GM12864 (cell line): ENCODE measurements around the gene IGDCC3.

ENCODE experiments used
- DNase-seq: peaks from one replicate; pipeline ENCODE4 v3.0.0-alpha.2; 2011; ENCODE audit warnings: low read depth
- H3K4me3 ChIP-seq: 2 replicates; pipeline ENCODE4 v1.5.1; 2011; ENCODE audit warnings: mild to moderate bottlenecking, low read depth, low read length, control low read depth
- TF ChIP-seq, protein P1 (sequence below): IDR thresholded peaks from 2 replicates; pipeline ENCODE4 v1.5.1; 2011; ENCODE audit warnings: low read depth, mild to moderate bottlenecking, moderate library complexity, low read length, control low read depth, inconsistent platforms; ENCODE audit errors: missing control alignments

The IGDCC3 gene

DNA sequence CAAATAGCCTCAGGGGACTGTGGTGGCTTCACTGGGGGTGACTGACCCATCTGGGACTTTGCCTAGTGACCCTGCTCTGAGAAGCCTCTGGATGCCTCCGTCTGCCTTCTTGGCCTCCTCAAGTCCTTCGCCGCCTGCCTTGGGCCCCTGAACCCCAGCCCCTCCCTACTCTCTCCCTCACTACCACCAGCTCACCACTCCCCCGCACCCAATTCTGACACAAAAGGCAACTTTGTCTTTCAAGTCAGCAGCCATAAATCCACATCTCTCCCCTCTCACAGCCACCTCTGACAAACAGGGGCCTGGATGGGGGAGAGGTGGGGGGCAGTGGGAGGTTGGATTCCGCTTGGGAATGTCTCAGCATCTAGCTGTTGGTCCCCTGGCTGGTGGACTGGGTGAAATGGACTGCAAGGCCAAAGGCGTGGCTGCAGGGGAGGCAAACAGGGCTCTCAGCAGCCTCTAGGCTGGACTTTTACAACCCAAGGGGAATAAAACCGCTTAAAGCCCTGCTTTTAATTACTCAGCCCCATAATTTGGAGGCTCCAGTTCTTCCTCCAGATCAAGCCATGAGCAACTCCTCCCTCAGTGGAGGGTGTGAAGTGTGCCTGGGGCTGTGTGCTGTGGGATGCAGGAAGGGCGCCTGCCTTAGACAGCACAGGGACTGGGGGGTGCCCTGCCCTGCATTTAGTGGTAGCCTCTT is 33.4 kb downstream of the IGDCC3 start:
- TF ChIP-seq, protein P1, sequence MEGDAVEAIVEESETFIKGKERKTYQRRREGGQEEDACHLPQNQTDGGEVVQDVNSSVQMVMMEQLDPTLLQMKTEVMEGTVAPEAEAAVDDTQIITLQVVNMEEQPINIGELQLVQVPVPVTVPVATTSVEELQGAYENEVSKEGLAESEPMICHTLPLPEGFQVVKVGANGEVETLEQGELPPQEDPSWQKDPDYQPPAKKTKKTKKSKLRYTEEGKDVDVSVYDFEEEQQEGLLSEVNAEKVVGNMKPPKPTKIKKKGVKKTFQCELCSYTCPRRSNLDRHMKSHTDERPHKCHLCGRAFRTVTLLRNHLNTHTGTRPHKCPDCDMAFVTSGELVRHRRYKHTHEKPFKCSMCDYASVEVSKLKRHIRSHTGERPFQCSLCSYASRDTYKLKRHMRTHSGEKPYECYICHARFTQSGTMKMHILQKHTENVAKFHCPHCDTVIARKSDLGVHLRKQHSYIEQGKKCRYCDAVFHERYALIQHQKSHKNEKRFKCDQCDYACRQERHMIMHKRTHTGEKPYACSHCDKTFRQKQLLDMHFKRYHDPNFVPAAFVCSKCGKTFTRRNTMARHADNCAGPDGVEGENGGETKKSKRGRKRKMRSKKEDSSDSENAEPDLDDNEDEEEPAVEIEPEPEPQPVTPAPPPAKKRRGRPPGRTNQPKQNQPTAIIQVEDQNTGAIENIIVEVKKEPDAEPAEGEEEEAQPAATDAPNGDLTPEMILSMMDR, result no peak
- H3K4me3 ChIP-seq, result no peak overlapping the region
- no peak for DNase-seq

GRCh38 chr15:65343374-65343981 is 34.3 kb downstream of the IGDCC3 start:
- TF ChIP-seq, protein P1, result no peak
- no peak for DNase-seq
- H3K4me3 ChIP-seq, result no peak overlapping the region

GRCh38 chr15:65342493-65342892 is 35.3 kb downstream of the IGDCC3 start:
- TF ChIP-seq, protein P1, result no peak
- H3K4me3 ChIP-seq, result no peak overlapping the region
- DNase-seq, result no peak

- H3K4me3 ChIP-seq, result no peak overlapping the region
- TF ChIP-seq, protein P1, result no peak
- DNase-seq, result no peak
Observed at GRCh38 chr15:65339920-65340319, 37.9 kb downstream of the IGDCC3 start.

GRCh38 chr15:65339416-65339815 is 38.4 kb downstream of the IGDCC3 start:
- no peak for DNase-seq
- TF ChIP-seq, protein P1, result no peak

GRCh38 chr15:65338823-65339222 is 39.0 kb downstream of the IGDCC3 start:
- H3K4me3 ChIP-seq, result no peak overlapping the region
- TF ChIP-seq, protein P1, result no peak
- no peak for DNase-seq

More at GRCh38 chr15:65339416-65339815, 38.4 kb downstream of the IGDCC3 start:
- no peak overlapping the region for H3K4me3 ChIP-seq

- TF ChIP-seq, protein P1, result no peak
- DNase-seq, result no peak
- H3K4me3 ChIP-seq, result no peak overlapping the region
Observed at GRCh38 chr15:65338366-65338765, 39.4 kb downstream of the IGDCC3 start.
